Peyer's patch (tissue), 4 donors: Measurements from ENCODE around the gene PRR22. TPM values are rescaled to one million over a fixed set of nuclear protein-coding genes. Genes with fewer than 3 reads are reported as not detected.
"Not testable (repeated sequence)": the region's sequence is repeated elsewhere in the genome, so short reads cannot be mapped to it uniquely, and the experiment has no call there.

Source experiments
- DNase-seq, 3 donors: peaks; one replicate each; pipeline ENCODE4 v3.0.0-alpha.2; 2017 to 2019
- H3K27ac ChIP-seq, 4 donors: fragments of 200-600 bp; sonication (generic); one replicate each; pipeline ENCODE4 v1.5.1; 2016 to 2019
- H3K27me3 ChIP-seq, 2 donors: fragments of 200-600 bp; sonication (generic); one replicate each; pipeline ENCODE4 v1.5.1; 2019
- H3K36me3 ChIP-seq, 3 donors: fragments of 200-600 bp; sonication (generic); one replicate each; pipeline ENCODE4 v1.5.1; 2016 to 2019
- H3K4me1 ChIP-seq, 4 donors: fragments of 200-600 bp; sonication (generic); one replicate each; pipeline ENCODE4 v1.5.1; 2016 to 2019
- H3K4me3 ChIP-seq, 4 donors: fragments of 200-600 bp; sonication (generic); 1 replicate in 3 of 4; 2 replicates in 1 of 4; pipeline ENCODE4 v1.5.1; 2016 to 2019; ENCODE audit warnings: mild to moderate bottlenecking in 1 of 4
- H3K9me3 ChIP-seq, 4 donors: fragments of 200-600 bp; sonication (generic); one replicate each; pipeline ENCODE4 v1.5.1; 2016 to 2019; ENCODE audit warnings: mild to moderate bottlenecking in 1 of 4
- POLR2A ChIP-seq, 2 donors: fragments of 450-650 bp; IDR thresholded peaks; one replicate each; pipeline ENCODE4 v1.5.1; 2017; ENCODE audit warnings: antibody characterized with exemption in 2 of 2, mild to moderate bottlenecking in 2 of 2, moderate library complexity in 2 of 2
- total RNA-seq, 4 donors: library from RNA; depleted of rRNA; stranded (reverse); fragments of >200 nt; gene quantifications; one replicate each; pipeline ENCODE4 v1.1.0, GENCODE V29; 2016
- TF ChIP-seq, protein P1 (sequence below), 6 experiments: fragments of 450-650 bp in 4 of 6; fragments of 200-600 bp in 2 of 6; sonication (generic) in 1 of 6; IDR thresholded peaks; one replicate each; pipeline ENCODE4 v1.5.1; 2017 to 2019; ENCODE audit warnings: antibody characterized with exemption in 6 of 6, mild to moderate bottlenecking in 3 of 6, moderate library complexity in 1 of 6

Gene PRR22
- total RNA-seq, 4 donors from 2014 or later, result 6.5 to 21.3 (median 9.0) TPM

GRCh38 chr19:5782945-5783919, 1.3 kb downstream of the PRR22 start:
- TF ChIP-seq, protein P1, sequence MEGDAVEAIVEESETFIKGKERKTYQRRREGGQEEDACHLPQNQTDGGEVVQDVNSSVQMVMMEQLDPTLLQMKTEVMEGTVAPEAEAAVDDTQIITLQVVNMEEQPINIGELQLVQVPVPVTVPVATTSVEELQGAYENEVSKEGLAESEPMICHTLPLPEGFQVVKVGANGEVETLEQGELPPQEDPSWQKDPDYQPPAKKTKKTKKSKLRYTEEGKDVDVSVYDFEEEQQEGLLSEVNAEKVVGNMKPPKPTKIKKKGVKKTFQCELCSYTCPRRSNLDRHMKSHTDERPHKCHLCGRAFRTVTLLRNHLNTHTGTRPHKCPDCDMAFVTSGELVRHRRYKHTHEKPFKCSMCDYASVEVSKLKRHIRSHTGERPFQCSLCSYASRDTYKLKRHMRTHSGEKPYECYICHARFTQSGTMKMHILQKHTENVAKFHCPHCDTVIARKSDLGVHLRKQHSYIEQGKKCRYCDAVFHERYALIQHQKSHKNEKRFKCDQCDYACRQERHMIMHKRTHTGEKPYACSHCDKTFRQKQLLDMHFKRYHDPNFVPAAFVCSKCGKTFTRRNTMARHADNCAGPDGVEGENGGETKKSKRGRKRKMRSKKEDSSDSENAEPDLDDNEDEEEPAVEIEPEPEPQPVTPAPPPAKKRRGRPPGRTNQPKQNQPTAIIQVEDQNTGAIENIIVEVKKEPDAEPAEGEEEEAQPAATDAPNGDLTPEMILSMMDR (IDR thresholded peaks at IDR 0.05), result no peak
- TF ChIP-seq POLR2A (IDR thresholded peaks at IDR 0.05), result no peak
- DNase-seq, result no peak
- no peak overlapping the region for H3K4me3 ChIP-seq
- no peaks in the 10 kb centered on the region for H3K9me3 ChIP-seq
- H3K27ac ChIP-seq, result no peak overlapping the region
- peaks cover 0 to 50% (median 0%) of the 10 kb centered on the region in 3 donors for H3K36me3 ChIP-seq
- no peaks in the 10 kb centered on the region for H3K4me1 ChIP-seq
- no peaks in the 10 kb centered on the region for H3K27me3 ChIP-seq

DNA sequence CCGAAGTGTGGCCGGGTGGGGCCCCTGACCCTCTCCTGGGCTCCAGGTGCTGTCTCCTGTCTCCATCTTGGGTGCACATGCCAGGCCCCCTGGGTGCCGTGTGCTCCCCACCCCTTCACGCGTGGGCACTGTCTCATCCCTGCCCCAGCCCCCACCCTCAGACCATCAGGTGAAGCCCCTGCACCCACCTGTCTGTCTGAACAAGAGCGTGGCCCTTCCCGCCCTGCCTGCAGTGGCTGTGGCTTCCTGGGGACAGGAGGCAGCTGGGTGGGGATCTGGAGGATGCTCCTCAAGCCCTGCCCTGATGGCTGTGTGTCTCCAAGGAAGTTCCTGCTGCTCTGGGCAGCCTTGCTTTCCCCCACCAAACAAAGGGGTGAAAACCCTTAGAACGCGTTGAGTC, 2.2 kb downstream of the PRR22 start:
- TF ChIP-seq, protein P1 (IDR thresholded peaks at IDR 0.05), result no peak
- no peak for TF ChIP-seq POLR2A (IDR thresholded peaks at IDR 0.05)
- Histone ChIP-seq H3K4me1 (no peaks in the 10 kb centered on the region), H3K36me3 (peaks cover 0 to 41% (median 0%) of the 10 kb centered on the region in 3 donors), H3K27ac (no peak overlapping the region), H3K4me3 (no peak overlapping the region), H3K9me3 (no peaks in the 10 kb centered on the region), H3K27me3 (no peaks in the 10 kb centered on the region)
- no peak for DNase-seq

DNA sequence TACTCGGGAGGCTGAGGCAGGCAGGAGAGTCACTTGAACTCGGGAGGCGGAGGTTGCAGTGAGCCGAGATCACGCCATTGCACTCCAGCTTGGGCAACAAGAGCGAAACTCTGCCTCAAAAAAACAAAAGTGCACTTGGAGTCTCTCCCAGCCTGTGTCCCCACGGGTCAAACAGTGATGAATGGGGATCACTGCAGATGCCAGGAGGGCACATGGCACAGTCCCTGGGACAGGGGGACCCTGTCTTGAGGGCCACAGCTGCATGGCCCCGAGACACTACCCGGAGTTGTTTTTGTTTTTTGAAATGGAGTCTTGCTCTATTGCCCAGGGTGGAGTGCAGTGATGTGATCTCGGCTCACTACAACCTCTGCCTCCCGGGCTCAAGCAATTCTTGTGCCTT, 3.6 kb downstream of the PRR22 start:
- not testable (repeated sequence) for H3K27me3 ChIP-seq, H3K4me1 ChIP-seq, H3K27ac ChIP-seq, H3K4me3 ChIP-seq, DNase-seq, H3K9me3 ChIP-seq
- H3K36me3 ChIP-seq, result peaks cover 0 to 26% (median 0%) of the 10 kb centered on the region in 3 donors

DNA sequence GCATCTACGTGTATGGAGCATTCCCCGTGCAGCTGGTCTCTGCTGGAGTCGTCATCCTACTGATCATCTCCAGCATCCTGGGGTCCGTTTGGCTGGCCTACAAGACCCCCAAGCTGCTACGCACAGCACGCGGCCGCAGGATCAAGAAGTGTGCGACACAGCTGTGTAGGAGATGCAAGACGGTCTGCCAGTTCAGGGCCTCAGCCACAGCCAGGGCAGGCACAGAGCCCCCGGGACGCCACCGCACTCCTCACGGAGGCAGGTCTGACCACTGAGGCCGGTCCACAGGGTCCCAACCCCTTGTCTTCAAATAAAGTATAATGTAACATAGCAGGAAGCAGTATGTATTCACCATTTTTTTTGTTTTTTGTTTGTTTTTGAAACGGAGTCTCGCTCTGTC, 6.1 kb downstream of the PRR22 start:
- no peaks in the 10 kb centered on the region for H3K27me3 ChIP-seq
- no peaks in the 10 kb centered on the region for H3K4me1 ChIP-seq
- peaks cover 0 to 1% (median 0%) of the 10 kb centered on the region in 3 donors for H3K36me3 ChIP-seq
- no peak overlapping the region for H3K4me3 ChIP-seq
- DNase-seq, result no peak
- H3K9me3 ChIP-seq, result no peaks in the 10 kb centered on the region
- no peak overlapping the region for H3K27ac ChIP-seq
- TF ChIP-seq, protein P1 (IDR thresholded peaks at IDR 0.05), result no peak
- no peak for TF ChIP-seq POLR2A (IDR thresholded peaks at IDR 0.05)

GRCh38 chr19:5775668-5776309, 8.8 kb downstream of the PRR22 start:
- H3K27ac ChIP-seq, result no peak overlapping the region

More at GRCh38 chr19:5775668-5776309, 8.8 kb downstream of the PRR22 start:
- Histone ChIP-seq H3K9me3 (no peaks in the 10 kb centered on the region), H3K4me3 (no peak overlapping the region), H3K27me3 (no peaks in the 10 kb centered on the region), H3K4me1 (no peaks in the 10 kb centered on the region), H3K36me3 (no peaks in the 10 kb centered on the region)
- no peak for DNase-seq
- TF ChIP-seq POLR2A (IDR thresholded peaks at IDR 0.05), result no peak
- TF ChIP-seq, protein P1 (IDR thresholded peaks at IDR 0.05), result no peak
